Measurements from ENCODE around the gene SLC22A16. TPM values are rescaled to one million over a fixed set of nuclear protein-coding genes. Genes with fewer than 3 reads are reported as not detected.

The SLC22A16 gene
- total and polyA plus RNA-seq, 2 donors (not counting 1 experiment from before 2014, with no cell fraction given) = not detected

- no peak overlapping the region for H2AFZ ChIP-seq (ENCODE audit: insufficient read depth, low read depth, low read length, poor library complexity, severe bottlenecking)
- CTCF ChIA-PET = no interaction called here
- no peak overlapping the region for H3K27ac ChIP-seq (ENCODE audit: low read length in 2 of 2)
- H3K9me3 ChIP-seq (ENCODE audit: control extremely low read depth in 1 of 3, control insufficient read depth in 2 of 3, insufficient read depth in 1 of 3, low read length in 2 of 3) = peaks cover 0 to 9% (median 1%) of the 10 kb centered on the region in 3 donors
- ATAC-seq (ENCODE audit: low read depth) (no peak), DNase-seq (no peak)
- Mint-ChIP-seq H3K4me3 (no peak overlapping the region), H3K27ac (no peak overlapping the region), H3K27me3 (peaks cover 25% of the 10 kb centered on the region), H3K9me3 (ENCODE audit: insufficient read depth) (peaks cover 8% of the 10 kb centered on the region), H3K4me1 (peaks cover 2% of the 10 kb centered on the region)
- peaks cover 0 to under 1% of the 10 kb centered on the region in 2 donors for H3K4me1 ChIP-seq (ENCODE audit: control insufficient read depth in 2 of 2, insufficient read depth in 2 of 2, low read length in 2 of 2)
- TF ChIP-seq, protein P1, sequence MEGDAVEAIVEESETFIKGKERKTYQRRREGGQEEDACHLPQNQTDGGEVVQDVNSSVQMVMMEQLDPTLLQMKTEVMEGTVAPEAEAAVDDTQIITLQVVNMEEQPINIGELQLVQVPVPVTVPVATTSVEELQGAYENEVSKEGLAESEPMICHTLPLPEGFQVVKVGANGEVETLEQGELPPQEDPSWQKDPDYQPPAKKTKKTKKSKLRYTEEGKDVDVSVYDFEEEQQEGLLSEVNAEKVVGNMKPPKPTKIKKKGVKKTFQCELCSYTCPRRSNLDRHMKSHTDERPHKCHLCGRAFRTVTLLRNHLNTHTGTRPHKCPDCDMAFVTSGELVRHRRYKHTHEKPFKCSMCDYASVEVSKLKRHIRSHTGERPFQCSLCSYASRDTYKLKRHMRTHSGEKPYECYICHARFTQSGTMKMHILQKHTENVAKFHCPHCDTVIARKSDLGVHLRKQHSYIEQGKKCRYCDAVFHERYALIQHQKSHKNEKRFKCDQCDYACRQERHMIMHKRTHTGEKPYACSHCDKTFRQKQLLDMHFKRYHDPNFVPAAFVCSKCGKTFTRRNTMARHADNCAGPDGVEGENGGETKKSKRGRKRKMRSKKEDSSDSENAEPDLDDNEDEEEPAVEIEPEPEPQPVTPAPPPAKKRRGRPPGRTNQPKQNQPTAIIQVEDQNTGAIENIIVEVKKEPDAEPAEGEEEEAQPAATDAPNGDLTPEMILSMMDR (IDR thresholded peaks at IDR 0.05) = no peak
- no peak for TF ChIP-seq EZH2 (IDR thresholded peaks at IDR 0.05; ENCODE audit: borderline replicate concordance, insufficient read depth, low read depth, low read length, poor library complexity, severe bottlenecking)
- no peak overlapping the region for H3K4me3 ChIP-seq (ENCODE audit: control extremely low read depth in 1 of 5, extremely low read depth in 1 of 5, insufficient read depth in 1 of 5, low read depth in 2 of 5, low read length in 4 of 5)
- H3K36me3 ChIP-seq (replicated peaks in 1 of 2; ENCODE audit: control extremely low read depth in 1 of 2, control insufficient read depth in 1 of 2, extremely low read depth in 1 of 2, insufficient read depth in 2 of 2, low read length in 1 of 2) = no peaks in the 10 kb centered on the region
- peaks cover 0 to 6% (median 2%) of the 10 kb centered on the region in 4 experiments for H3K27me3 ChIP-seq (replicated peaks in 1 of 4; ENCODE audit: control extremely low read depth in 1 of 4, control insufficient read depth in 3 of 4, insufficient read depth in 4 of 4, low read length in 3 of 4)
- no peak overlapping the region for H3K4me2 ChIP-seq (replicated peaks; ENCODE audit: low read depth, low read length, poor library complexity, severe bottlenecking)
- H3K9ac ChIP-seq (ENCODE audit: low read length) = no peak overlapping the region
- POLR2A ChIA-PET = no interaction called here
- no peaks in the 10 kb centered on the region for H4K20me1 ChIP-seq (ENCODE audit: control insufficient read depth, insufficient read depth, low read length, poor library complexity, severe bottlenecking)
- intact Hi-C loops (cut with micrococcal nuclease) = no loop called here
- H3K79me2 ChIP-seq (ENCODE audit: control insufficient read depth, insufficient read depth, low read length) = no peaks in the 10 kb centered on the region
These were observed 4.7 kb upstream of the SLC22A16 start for GRCh38 chr6:110481081-110481480.

DNA sequence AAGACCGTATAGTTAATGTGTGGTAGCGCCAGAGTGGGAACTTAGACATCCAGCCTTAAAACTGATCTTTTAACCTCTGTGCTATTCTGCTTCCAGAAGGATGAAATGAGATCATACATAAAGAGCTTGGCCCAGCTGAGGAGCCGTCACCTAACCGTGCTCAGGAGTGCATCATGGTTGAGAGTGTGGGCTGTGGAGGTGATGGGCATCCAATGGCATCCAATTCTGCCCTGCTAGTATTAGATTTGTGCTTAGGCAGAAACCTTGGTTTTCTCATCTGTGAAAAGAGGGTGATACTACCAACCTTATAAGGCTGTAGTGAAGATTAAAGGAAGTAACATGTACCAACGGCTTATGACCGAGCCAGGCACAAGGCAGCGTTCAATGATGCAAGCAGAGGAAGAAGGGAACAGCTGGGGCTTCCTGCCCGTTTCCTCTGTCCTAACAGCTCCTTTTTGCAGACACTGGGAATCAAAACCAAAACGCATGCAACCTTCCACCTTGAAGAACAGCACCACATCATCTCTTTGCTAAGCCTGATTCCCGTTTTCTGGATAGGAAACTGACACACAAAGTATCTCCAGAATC, 1.3 kb downstream of the SLC22A16 start:
- CTCF ChIA-PET = no interaction called here

More for the DNA sequence above, 1.3 kb downstream of the SLC22A16 start:
- 2% methylated on average over 8 of the region's 10 CpGs for WGBS (ENCODE audit: insufficient coverage)
- Histone ChIP-seq H3K79me2 (ENCODE audit: control insufficient read depth, insufficient read depth, low read length) (no peaks in the 10 kb centered on the region), H3K4me2 (replicated peaks; ENCODE audit: low read depth, low read length, poor library complexity, severe bottlenecking) (peak overlapping the region; percentile 62), H3K9me3 (ENCODE audit: control extremely low read depth in 1 of 3, control insufficient read depth in 2 of 3, insufficient read depth in 1 of 3, low read length in 2 of 3) (peaks cover 0 to 4% (median 0%) of the 10 kb centered on the region in 3 donors), H3K9ac (ENCODE audit: low read length) (peak overlapping the region; percentile 16), H3K4me3 (ENCODE audit: control extremely low read depth in 1 of 5, extremely low read depth in 1 of 5, insufficient read depth in 1 of 5, low read depth in 2 of 5, low read length in 4 of 5) (peak overlapping the region; percentile 29 to 58 (median 48)), H3K27me3 (replicated peaks in 1 of 4; ENCODE audit: control extremely low read depth in 1 of 4, control insufficient read depth in 3 of 4, insufficient read depth in 4 of 4, low read length in 3 of 4) (peaks cover 0 to 18% (median 7%) of the 10 kb centered on the region in 4 experiments), H2AFZ (ENCODE audit: insufficient read depth, low read depth, low read length, poor library complexity, severe bottlenecking) (peak overlapping the region; percentile 64), H3K36me3 (replicated peaks in 1 of 2; ENCODE audit: control extremely low read depth in 1 of 2, control insufficient read depth in 1 of 2, extremely low read depth in 1 of 2, insufficient read depth in 2 of 2, low read length in 1 of 2) (no peaks in the 10 kb centered on the region), H4K20me1 (ENCODE audit: control insufficient read depth, insufficient read depth, low read length, poor library complexity, severe bottlenecking) (no peaks in the 10 kb centered on the region), H3K27ac (ENCODE audit: low read length in 2 of 2) (no peak overlapping the region), H3K4me1 (ENCODE audit: control insufficient read depth in 2 of 2, insufficient read depth in 2 of 2, low read length in 2 of 2) (peaks cover 12 to 14% of the 10 kb centered on the region in 2 donors)
- TF ChIP-seq EZH2 (IDR thresholded peaks at IDR 0.05; ENCODE audit: borderline replicate concordance, insufficient read depth, low read depth, low read length, poor library complexity, severe bottlenecking) = no peak
- TF ChIP-seq, protein P1 (IDR thresholded peaks at IDR 0.05) = no peak
- H3K4me1 Mint-ChIP-seq = peaks cover 15% of the 10 kb centered on the region
- intact Hi-C loops (cut with micrococcal nuclease) = no loop called here
- peaks cover under 1% of the 10 kb centered on the region for H3K9me3 Mint-ChIP-seq (ENCODE audit: insufficient read depth)
- H3K27ac Mint-ChIP-seq = no peak overlapping the region
- H3K27me3 Mint-ChIP-seq = peaks cover 45% of the 10 kb centered on the region
- H3K4me3 Mint-ChIP-seq = peak overlapping the region; percentile 85
- POLR2A ChIA-PET = no interaction called here
- ATAC-seq (ENCODE audit: low read depth) (no peak), DNase-seq (peak; percentile 49)

Data from B cell (primary cell).